Ovary (tissue), 9 donors: Measurements from ENCODE around the gene NEURL3. TPM values are rescaled to one million over a fixed set of nuclear protein-coding genes. Genes with fewer than 3 reads are reported as not detected.

Experiments used
- DNase-seq, 5 donors: peaks; one replicate each; pipeline ENCODE4 v3.0.0-alpha.2; 2019 to 2020
- H3K27ac ChIP-seq, 2 donors: fragments of 200-600 bp; one replicate each; pipeline versions ENCODE4 v1.5.1 to v1.8.0; 2019 to 2022
- H3K27me3 ChIP-seq: fragments of 200-600 bp; one replicate; pipeline ENCODE4 v1.8.0; 2022
- H3K36me3 ChIP-seq: fragments of 200-600 bp; sonication (generic); one replicate; pipeline ENCODE4 v1.5.1; 2019
- H3K4me1 ChIP-seq: one replicate; pipeline ENCODE4 v1.8.1; 2013; ENCODE audit warnings: mild to moderate bottlenecking, moderate library complexity; ENCODE audit not compliant: insufficient read depth
- H3K4me3 ChIP-seq: fragments of 200-600 bp; sonication (generic); one replicate; pipeline ENCODE4 v1.5.1; 2017
- H3K9me3 ChIP-seq, 2 donors: fragments of 200-600 bp in 1 of 2; sonication (generic) in 1 of 2; one replicate each; pipeline versions ENCODE4 v1.5.1 to v1.8.1; 2013 to 2019; ENCODE audit warnings: mild to moderate bottlenecking in 1 of 2, moderate library complexity in 1 of 2
- EP300 ChIP-seq: sonication (generic); formaldehyde crosslinking; IDR thresholded peaks from one replicate; pipeline ENCODE4 v1.6.1; 2017; ENCODE audit warnings: antibody characterized with exemption
- POLR2A ChIP-seq: fragments of 450-650 bp; IDR thresholded peaks from one replicate; pipeline ENCODE4 v1.6.1; 2017; ENCODE audit warnings: antibody characterized with exemption, mild to moderate bottlenecking, moderate library complexity
- WGBS, 3 donors: extraction: QIAGEN DNeasy Blood & Tissue Kit in 1 of 3; methylation state at CpG; one replicate each; pipeline versions ENCODE4 v1.1.5 to v1.1.7; 2013 to 2017; 5-methylcytosine and 5-hydroxymethylcytosine counted together
- intact Hi-C, 4 donors: fragments of 100-400 bp; cut with DNase I; formaldehyde crosslinking; loops; one replicate each; pipeline versions ENCODE4 v1.11.0 to v1.15.1; 2022 to 2023
- polyA plus RNA-seq, 2 donors: library from polyadenylated mRNA; stranded (reverse); fragments of 200-250 nt in 1 of 2; fragments of 350-450 nt in 1 of 2; fragmentation: Illumina TruSeq in 1 of 2; extraction: RNeasy Lipid Tissue Mini Kit (QIAGEN cat#74804) in 1 of 2; gene quantifications; one replicate each; pipeline ENCODE4 v1.2.3, GENCODE V29; 2013 to 2014
- total RNA-seq, 7 donors: library from RNA; depleted of rRNA in 2 of 7; stranded (reverse); fragments of >200 nt in 2 of 7; fragmentation: NEBNext Ultra II Directional in 3 of 7; extraction: Animal tissue kit (Norgen Biotek cat#: 25700) in 3 of 7; gene quantifications; one replicate each; pipeline versions ENCODE4 v1.1.0 to v1.2.4, GENCODE V29; 2016 to 2023
- TF ChIP-seq, protein P1 (sequence below), 3 donors: fragments of 450-650 bp in 2 of 3; fragments of 200-600 bp in 1 of 3; IDR thresholded peaks; one replicate each; pipeline versions ENCODE4 v1.5.1 to v1.8.0; 2016 to 2022; ENCODE audit warnings: antibody characterized with exemption in 3 of 3, mild to moderate bottlenecking in 1 of 3
- donor health status: DM: no; HTN: no; CAD: no; lungs with moderate emphysema.
- donor health status: DM: no; HTN: no; CAD: no.
- donor health status: Bipolar disorder and iron deficiency.
- donor health status: DM: yes; HTN: yes; CAD: no.
- donor health status: DM: no; HTN: no; CAD: no.
- donor health status: DM: yes; HTN: yes; CAD: no.

Gene NEURL3
- total and polyA plus RNA-seq, 9 donors = 0.06 TPM; not detected in 8

DNA sequence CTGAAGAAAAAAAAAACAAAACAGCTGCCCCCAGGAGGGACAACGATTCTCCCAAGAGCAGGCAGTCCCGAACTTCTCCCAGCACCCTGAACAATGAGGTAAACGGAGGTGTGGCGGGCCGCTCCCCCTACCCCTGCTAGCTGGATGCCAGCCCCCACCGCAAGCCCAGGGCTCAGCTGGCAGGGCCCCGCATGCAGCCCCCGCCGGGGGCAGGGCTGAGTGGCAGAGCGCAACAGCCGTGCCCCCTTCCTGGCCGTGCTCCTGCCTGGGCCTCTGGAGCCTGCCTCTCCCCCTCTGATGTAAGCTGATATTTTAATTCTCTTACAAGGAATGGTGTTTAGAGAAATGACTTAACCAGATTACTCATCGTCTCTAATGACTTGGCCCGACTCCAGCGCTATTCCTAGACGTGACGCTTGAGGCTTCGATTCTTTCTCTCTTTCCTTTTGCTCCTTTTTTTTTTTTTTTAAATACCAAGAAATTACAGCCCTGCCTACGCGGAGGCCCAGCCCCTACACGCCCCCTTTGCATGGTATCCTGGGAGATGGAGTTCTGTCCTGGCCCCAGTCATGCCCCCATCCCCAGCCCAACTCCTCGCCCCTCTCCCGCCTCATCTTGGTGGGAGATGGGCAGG, 26.8 kb upstream of the NEURL3 start:
- Histone ChIP-seq H3K4me1 (peaks cover 14% of the 10 kb centered on the region), H3K27ac (peak overlapping the region; percentile 79 to 89), H3K4me3 (peak overlapping the region; percentile 29), H3K9me3 (no peaks in the 10 kb centered on the region), H3K27me3 (no peaks in the 10 kb centered on the region), H3K36me3 (no peaks in the 10 kb centered on the region)
- peak; percentile 92 to 100 (median 97) for DNase-seq
- intact Hi-C loops = loop anchor here in 3 of 4 donors (5.0 to 10.0 kb wide), 3 partner anchors 103 to 423 kb away; partner anchors contain the start of gene KANSL3 (in 1 of the 3)
- 5 to 7% (median 6%) methylated on average over 23 of the region's 23 CpGs for WGBS, 3 donors
- peak; percentile 96 for TF ChIP-seq EP300
- TF ChIP-seq, protein P1, sequence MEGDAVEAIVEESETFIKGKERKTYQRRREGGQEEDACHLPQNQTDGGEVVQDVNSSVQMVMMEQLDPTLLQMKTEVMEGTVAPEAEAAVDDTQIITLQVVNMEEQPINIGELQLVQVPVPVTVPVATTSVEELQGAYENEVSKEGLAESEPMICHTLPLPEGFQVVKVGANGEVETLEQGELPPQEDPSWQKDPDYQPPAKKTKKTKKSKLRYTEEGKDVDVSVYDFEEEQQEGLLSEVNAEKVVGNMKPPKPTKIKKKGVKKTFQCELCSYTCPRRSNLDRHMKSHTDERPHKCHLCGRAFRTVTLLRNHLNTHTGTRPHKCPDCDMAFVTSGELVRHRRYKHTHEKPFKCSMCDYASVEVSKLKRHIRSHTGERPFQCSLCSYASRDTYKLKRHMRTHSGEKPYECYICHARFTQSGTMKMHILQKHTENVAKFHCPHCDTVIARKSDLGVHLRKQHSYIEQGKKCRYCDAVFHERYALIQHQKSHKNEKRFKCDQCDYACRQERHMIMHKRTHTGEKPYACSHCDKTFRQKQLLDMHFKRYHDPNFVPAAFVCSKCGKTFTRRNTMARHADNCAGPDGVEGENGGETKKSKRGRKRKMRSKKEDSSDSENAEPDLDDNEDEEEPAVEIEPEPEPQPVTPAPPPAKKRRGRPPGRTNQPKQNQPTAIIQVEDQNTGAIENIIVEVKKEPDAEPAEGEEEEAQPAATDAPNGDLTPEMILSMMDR (IDR thresholded peaks at IDR 0.05) = no peak
- peak; percentile 79 for TF ChIP-seq POLR2A

DNA sequence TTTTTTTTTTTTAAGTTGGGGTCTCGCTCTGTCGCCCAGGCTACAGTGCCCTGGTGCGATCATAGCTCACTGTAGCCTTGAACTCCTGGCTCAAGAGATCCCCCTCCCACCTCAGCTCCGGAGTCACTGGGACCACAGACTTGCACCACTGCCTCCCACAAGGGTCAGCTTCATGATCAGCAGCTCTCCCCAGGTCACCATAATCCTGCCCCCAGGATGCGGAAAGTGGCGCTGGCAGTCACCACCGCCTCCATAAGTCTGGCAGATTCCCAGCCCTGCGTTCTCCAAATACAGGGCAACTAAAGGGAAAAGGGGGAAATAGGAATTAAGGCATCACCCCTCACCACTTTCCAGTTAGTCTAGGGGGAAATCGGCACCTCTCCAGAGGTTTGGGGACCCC, 26.2 kb upstream of the NEURL3 start:
- 70 to 85% (median 76%) methylated on average over 9 of the region's 9 CpGs for WGBS, 3 donors
- DNase-seq = peak in 3 of 5 donors; percentile 50 to 66 (median 62)

DNA sequence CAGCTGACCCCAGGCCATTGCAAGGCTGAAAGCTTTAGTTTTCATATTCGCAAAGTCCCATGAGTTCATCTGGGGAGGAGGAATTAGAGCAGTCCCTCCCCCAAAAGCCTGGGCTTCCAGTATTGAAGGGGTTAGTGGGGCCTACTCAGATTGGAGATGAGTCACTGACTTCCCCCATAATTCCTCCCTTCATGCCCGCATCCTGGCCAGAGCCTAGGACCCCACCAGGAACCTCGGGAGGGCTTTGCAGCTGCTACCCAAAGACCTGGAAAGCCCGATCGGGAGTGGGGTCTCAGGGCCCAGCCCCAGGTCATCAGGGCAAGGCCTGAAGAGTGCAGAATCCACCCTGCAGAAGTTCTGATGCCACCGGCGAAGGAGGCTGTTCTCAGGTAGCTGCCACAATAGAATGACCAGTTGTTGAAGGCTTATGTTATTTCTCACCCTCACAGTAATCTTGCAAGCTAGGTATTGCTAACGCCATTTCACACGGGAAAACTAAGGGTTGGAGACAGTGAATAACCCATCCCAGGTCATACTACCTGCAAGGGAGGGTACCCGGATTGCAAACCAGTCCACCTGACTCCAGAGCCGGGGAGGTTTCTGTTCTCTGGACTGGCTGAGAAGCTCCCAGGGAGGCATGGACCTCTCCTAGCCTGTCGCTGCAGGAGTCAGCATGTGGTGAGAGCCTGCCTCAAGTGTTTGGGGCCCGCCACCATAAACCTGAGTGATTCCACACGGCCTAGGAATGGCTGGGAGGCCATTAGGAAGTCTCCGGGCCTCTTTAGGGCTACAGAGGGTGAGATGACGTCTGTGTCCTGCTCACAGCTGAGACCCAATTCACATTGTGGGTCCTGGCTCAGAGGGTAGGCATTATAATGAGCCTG, 25.6 kb upstream of the NEURL3 start:
- TF ChIP-seq EP300 (no peak), POLR2A (no peak)
- TF ChIP-seq, protein P1 (IDR thresholded peaks at IDR 0.05) = no peak
- no peaks in the 10 kb centered on the region for H3K27me3 ChIP-seq
- peaks cover 14% of the 10 kb centered on the region for H3K4me1 ChIP-seq
- H3K36me3 ChIP-seq = no peaks in the 10 kb centered on the region
- WGBS, 3 donors = 75 to 87% (median 84%) methylated on average over 16 of the region's 16 CpGs
- intact Hi-C loops = loop anchor here in 3 of 4 donors (5.0 to 10.0 kb wide), 3 partner anchors 104 to 424 kb away; partner anchors contain the start of gene KANSL3 (in 1 of the 3)
- no peak overlapping the region for H3K4me3 ChIP-seq
- DNase-seq = no peak
- peak overlapping the region; percentile 79 to 89 for H3K27ac ChIP-seq
- H3K9me3 ChIP-seq = no peaks in the 10 kb centered on the region

More for the DNA sequence above, 26.2 kb upstream of the NEURL3 start:
- H3K36me3 ChIP-seq = no peaks in the 10 kb centered on the region
- H3K4me3 ChIP-seq = no peak overlapping the region
- no peaks in the 10 kb centered on the region for H3K9me3 ChIP-seq
- peak overlapping the region; percentile 79 to 89 for H3K27ac ChIP-seq
- peaks cover 14% of the 10 kb centered on the region for H3K4me1 ChIP-seq
- intact Hi-C loops = loop anchor here in 3 of 4 donors (5.0 to 10.0 kb wide), 3 partner anchors 103 to 423 kb away; partner anchors contain the start of gene KANSL3 (in 1 of the 3)
- no peak for TF ChIP-seq EP300
- TF ChIP-seq, protein P1 (IDR thresholded peaks at IDR 0.05) = no peak
- no peaks in the 10 kb centered on the region for H3K27me3 ChIP-seq

DNA sequence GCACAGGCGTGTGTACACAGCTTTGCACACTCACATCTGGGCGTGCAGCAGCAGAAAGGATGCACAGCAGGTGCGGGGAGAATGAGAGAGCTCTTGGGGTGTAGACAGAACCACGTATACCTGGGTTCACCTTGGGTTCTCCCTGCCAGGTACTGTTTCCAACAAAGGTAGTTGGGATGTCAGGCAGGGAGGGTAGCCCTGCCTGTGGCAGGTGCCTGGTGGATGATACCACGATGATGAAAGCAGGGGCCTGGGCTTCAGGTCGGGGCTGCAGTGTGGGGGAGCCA, 24.9 kb upstream of the NEURL3 start:
- WGBS, 3 donors = 80 to 89% (median 85%) methylated on average over 6 of the region's 6 CpGs
- H3K9me3 ChIP-seq = no peaks in the 10 kb centered on the region
- peaks cover 14% of the 10 kb centered on the region for H3K4me1 ChIP-seq
- no peak overlapping the region for H3K27ac ChIP-seq
- no peak overlapping the region for H3K4me3 ChIP-seq
- intact Hi-C loops = loop anchor here in 3 of 4 donors (5.0 to 10.0 kb wide), 3 partner anchors 105 to 425 kb away; partner anchors contain the start of gene KANSL3 (in 1 of the 3)
- TF ChIP-seq, protein P1 (IDR thresholded peaks at IDR 0.05) = no peak
- no peak for TF ChIP-seq POLR2A
- H3K27me3 ChIP-seq = no peaks in the 10 kb centered on the region
- no peaks in the 10 kb centered on the region for H3K36me3 ChIP-seq
- DNase-seq = no peak
